HT1080 (cell line): Measurements from ENCODE around the gene RAP1GDS1. TPM values are rescaled to one million over a fixed set of nuclear protein-coding genes. Genes with fewer than 3 reads are reported as not detected.

Experiments
- DNase-seq: peaks from one replicate; pipeline ENCODE4 v3.0.0-alpha.2; 2015; ENCODE audit warnings: low read depth
- polyA plus RNA-seq, 2 experiments: library from polyadenylated mRNA; depleted of rRNA; stranded (reverse); fragments of >200 nt; gene quantifications; 2 replicates each; pipeline ENCODE4 v1.2.3, GENCODE V29; 2015
- total RNA-seq: library from RNA; depleted of rRNA; stranded (reverse); fragments of >200 nt; shearing (Covaris generic); gene quantifications from 2 replicates; pipeline ENCODE4 v1.2.3, GENCODE V29; 2014; rRNA removed

RAP1GDS1 gene
- 35.8 and 48.5 TPM in 2 replicates for total RNA-seq
- polyA plus RNA-seq (2015; cell fraction: cytosol; rRNA removed) = 36.3 and 42.3 TPM in 2 replicates
- 38.4 and 43.3 TPM in 2 replicates for polyA plus RNA-seq (2015; cell fraction: nucleus; rRNA removed)

DNA sequence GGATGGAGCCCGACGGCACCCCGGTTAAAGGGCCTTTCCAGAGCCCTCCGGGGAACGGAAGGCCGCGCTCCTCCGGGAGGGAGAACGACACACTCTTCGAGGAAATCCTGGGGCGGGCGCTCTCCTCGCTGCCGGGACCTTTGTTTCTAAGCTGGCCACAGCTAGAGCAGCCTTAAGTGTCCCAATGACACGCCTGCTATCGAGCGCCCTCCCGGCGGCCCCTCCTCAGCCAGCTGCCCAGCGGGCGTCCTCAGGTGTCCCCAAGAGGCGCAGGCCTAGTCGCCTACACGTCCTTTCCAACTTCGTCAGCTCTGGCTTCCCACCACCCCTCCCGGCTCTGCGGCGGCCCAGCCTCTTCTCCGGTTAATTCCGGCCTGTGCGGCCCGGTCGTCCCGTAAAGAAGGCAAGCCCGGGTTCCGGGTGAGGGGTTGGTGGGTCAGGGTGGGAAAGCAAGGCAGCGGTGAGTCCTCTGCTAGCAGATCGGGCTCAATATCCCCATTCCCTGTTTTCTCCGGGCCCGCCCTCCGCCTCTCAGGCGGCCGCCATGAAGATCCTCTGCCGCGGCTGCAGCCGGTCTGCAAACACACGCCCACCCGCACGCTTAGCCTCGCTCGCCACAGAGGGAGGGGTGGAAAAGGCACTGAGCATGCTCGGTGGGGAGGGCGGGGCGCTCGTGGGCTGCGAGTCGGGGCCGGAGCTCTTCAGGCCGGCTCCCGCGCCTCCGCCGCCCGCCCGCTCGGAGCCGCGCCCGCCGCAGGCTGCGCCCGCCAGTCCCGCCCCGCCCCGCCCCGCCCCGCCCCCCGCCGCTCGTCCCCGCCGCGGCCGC, at the start of gene RAP1GDS1:
Gene RAP1GDS1 (plus strand): TSS at position 806 of the 826 bp plus-strand sequence. CDS start 182 bp downstream, outside the sequence.
- DNase-seq = peak; percentile 90

GRCh38 chr4:98222306-98222705, 38.9 kb upstream of the RAP1GDS1 start:
- no peak for DNase-seq

- no peak for DNase-seq
Measured at GRCh38 chr4:98226396-98226795, 34.8 kb upstream of the RAP1GDS1 start.

- no peak for DNase-seq
Measured at GRCh38 chr4:98230961-98231360, 30.2 kb upstream of the RAP1GDS1 start.

GRCh38 chr4:98232202-98232601, 29.0 kb upstream of the RAP1GDS1 start:
- peak; percentile 8 for DNase-seq

DNA sequence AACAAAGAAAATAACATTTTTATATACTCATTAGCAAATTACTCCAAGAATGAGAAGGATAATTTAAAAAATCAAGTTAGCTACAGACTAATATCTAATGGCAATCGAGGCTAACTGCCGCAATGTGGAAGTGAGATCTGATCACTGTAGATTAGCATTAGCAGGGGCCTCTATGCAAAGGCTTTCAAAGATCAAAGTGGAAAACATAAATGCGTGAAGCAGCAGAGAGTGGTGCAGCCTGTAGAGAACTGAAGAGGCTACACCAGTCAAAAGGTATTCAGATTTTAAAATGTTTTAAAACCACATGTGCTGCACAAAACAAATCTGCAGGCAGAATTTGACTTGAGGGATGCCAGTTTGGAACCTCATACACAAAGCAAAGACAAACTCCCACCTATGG, 24.0 kb upstream of the RAP1GDS1 start:
- no peak for DNase-seq

- DNase-seq = no peak
Measured at GRCh38 chr4:98242063-98242462, 19.1 kb upstream of the RAP1GDS1 start.

DNA sequence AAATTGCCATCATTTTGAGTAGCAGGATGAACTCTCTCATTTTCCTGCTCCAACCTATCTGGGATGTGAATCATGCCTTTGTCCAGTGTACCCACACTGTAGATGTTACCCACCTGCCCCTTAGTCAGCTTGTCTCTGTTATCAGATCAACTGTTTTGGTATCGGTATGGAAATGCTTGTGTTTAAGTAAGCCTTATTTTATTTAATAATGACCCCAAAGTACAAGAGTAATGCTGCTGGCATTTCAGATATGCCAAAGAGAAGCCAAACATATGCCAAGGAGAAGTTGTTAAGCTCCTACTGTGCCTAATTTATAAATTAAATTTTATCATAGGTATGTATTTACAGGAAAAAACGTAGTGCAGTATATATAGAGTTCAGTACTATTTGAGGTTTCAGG, 18.6 kb upstream of the RAP1GDS1 start:
- DNase-seq = no peak

GRCh38 chr4:98245226-98245625, 16.0 kb upstream of the RAP1GDS1 start:
- no peak for DNase-seq

- no peak for DNase-seq
Measured at GRCh38 chr4:98248934-98249333, 12.2 kb upstream of the RAP1GDS1 start.

DNA sequence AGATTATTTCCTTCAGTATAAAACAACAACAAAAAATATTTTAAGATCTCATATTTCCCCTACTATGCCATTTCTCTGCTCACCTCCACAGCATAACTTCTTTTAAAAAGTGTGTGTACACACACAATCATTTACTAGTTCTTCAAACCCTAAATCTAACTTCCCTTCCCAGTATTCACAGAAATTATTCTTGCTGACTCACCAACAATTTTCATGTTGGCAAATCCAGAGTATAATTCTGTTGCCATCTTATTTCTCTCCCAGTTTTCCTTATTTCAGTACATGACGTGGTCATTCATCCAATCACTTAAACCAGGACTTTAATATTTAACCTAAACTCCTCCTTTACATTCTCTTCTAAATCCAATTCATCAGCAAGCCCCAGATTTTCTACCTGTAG, 11.4 kb upstream of the RAP1GDS1 start:
- no peak for DNase-seq

DNA sequence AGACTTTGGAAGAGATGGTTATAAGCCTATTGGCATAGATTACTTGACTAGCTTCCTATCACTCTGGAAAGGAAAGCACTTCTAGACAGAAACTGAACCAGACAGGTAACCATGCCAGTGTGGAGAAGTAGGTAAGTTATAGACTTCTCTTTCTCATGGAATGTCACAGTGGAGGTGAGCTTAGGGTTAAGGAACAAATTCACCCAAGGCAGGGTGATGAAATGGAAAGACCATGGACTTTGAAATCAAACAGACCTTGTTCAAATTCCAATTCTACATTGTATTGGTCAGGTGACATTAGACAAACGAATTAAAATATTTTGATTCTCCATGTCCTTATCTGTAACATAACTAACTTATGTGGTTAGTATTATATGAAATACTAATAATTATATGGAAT, 7.7 kb upstream of the RAP1GDS1 start:
- DNase-seq = no peak

- no peak for DNase-seq
Measured at GRCh38 chr4:98260047-98260578, 1.1 kb upstream of the RAP1GDS1 start.

DNA sequence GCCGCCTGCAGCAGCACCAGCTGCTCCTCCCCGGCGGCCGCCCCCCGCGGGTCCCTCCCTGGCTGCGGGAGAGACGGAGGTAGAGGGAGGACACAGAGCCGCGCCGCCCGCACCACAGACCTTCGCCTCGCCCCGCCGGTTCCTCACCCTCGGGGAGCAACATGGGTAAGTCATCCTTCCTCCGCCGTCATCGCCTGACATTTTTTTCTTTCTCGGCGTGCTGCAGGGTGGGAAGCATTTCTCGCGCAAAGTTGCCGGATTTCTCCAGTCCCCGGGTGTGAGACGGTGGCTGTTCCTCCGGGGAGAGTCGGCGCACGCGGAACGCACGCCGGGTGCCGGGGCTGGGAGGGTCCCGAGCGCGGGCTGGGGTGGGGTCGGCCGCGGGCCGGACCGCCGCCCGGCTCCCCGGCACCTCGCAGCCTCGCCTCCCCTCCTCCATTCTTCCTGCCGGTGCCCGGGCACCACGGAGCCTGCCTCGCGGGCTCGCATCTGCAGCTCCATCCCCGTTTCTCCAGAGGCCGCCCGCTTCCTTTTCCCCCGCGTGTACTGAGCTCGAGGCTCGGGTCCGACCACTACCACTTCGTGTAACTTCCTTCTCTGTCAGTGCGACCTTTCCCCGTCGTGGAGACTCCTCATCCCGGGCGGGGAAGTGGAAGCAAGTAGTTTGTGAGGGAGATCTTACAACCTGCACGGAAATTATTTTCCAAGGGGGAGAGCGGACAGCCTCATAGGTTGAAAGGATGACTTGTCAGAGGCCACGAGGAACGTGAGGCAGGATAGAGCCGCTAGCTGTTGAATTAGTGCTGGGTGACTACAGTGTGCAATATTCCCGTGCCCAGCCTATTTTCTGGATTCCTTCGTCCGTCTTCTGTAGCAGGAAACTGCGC, 464 bp downstream of the RAP1GDS1 start:
- peak; percentile 58 for DNase-seq

DNA sequence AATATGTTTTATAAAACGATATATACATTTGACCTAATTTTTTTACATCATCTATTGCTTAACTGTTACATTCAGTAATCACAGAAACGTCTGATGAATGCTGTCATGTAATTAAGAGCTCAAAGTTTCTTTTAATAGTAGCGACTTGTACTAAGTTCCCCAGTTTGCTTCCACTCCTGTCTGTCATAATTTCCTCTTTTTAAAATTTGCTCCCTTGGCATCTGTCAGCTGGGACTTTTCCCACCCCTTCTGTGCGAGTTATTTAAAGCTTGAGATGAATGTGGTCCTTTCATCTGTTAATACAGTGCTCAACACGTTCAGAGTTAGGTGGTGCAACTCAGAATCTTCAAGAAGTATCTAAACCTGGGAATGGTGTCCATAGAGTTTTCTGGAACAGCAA, 1.2 kb downstream of the RAP1GDS1 start:
- DNase-seq = no peak

DNA sequence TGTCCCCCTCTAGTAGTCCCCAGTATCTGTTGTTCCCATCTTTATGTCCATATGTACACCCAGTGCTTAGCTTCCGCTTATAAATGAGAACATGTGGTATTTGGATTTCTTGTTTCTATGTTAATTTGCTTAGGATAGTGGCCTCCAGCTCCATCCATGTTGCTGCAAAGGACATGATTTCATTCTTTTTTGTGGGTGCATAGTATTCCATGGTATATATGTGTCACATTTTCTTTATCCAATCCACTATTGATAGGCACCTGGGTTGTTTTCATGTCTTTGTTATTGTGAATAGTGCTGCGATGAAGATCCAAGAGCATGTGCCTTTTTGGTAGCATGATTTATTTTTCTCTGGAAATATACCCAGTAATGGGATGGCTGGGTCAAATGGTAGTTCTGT, 6.3 kb downstream of the RAP1GDS1 start:
- no peak for DNase-seq

- DNase-seq = no peak
Measured at GRCh38 chr4:98275145-98275544, 14.0 kb downstream of the RAP1GDS1 start.

- DNase-seq = no peak
Measured at GRCh38 chr4:98283219-98284189, 22.3 kb downstream of the RAP1GDS1 start.

- peak; percentile 72 for DNase-seq
Measured at GRCh38 chr4:98284640-98285046, 23.5 kb downstream of the RAP1GDS1 start.

DNA sequence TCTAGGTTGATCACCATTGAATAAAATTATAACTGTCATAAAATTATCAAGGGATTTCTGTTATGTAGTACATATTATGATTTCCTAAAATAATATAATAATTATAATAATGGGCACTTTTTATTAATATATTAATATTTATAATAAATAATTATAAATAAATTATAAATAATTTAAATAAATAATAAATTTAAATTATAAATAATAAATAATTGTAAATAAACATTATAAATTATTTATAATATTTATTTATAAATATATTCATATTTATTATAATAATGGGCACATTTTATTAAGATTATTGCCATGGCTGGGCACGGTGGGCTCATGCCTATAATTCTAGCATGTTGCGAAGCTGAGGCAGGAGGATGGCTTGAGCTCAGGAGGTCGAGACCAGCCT, 24.5 kb downstream of the RAP1GDS1 start:
- no peak for DNase-seq

- no peak for DNase-seq
Measured at GRCh38 chr4:98287328-98287727, 26.1 kb downstream of the RAP1GDS1 start.
